HUDEP-2 (cell line): ENCODE data around the gene AIRE.

ENCODE experiments used
- DNase-seq, 76 experiments: peaks; one replicate each; lab custom pipeline; 2025; ENCODE audit not compliant: unreplicated experiment in 76 of 76; lab: John Stamatoyannopoulos, UW

Gene AIRE

GRCh38 chr21:44322621-44323325, 37.1 kb downstream of the AIRE start:
- DNase-seq = no peak

GRCh38 chr21:44323591-44323990, 37.9 kb downstream of the AIRE start:
- no peak for DNase-seq

GRCh38 chr21:44324106-44324853, 38.6 kb downstream of the AIRE start:
- DNase-seq = no peak

DNA sequence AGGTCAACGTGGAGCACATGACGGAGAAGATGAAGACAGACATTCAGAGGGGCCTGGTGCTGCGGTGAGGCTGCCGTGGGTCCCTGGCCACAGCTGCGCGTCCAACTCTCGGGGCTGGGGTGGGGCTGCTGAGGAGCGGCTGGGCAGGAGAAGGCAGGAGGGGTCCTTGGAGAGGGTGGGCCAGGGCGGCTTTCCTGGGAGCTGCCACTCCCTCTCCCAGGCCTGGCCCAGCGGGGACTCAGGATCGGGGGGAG, 39.1 kb downstream of the AIRE start:
- DNase-seq = no peak

DNA sequence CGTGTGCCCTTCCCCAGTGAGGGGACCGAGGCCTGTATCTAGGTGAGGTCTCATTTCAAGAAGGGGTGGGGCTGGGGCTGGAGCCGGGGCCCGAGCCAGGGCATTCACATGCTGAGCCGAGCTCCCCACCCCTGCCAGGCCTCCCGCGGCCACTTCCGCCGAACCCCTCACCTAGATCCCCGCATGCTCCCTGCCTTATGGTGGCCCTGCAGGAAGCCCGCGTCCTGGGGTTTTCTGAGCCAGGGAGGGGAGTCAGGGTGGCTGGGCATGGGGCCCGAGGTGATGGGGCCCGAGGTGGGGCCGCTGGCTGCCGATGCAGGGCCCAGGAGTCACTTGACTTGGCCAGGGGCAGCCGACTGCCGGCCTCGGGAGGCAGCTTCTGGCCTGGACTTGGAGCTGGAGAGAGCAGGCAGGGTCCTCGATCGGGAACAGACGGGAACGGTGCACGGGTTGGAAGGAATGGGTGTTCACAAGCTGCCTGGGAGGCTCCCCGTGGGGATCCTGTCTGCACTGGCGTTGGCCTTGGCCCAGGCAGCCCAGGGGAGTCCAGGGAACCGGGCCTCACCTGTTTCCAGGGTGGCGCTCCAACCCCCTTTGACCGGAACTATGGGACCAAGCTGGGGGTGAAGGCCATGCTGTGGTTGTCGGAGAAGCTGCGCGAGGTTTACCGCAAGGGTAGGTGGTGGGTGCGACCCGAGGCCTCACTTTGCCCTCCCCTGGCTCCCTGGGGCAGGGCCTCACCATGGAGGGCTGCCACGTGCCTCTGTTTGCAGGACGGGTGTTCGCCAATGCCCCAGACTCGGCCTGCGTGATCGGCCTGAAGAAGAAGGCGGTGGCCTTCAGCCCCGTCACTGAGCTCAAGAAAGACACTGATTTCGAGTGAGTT, 40.0 kb downstream of the AIRE start:
- DNase-seq = no peak

DNA sequence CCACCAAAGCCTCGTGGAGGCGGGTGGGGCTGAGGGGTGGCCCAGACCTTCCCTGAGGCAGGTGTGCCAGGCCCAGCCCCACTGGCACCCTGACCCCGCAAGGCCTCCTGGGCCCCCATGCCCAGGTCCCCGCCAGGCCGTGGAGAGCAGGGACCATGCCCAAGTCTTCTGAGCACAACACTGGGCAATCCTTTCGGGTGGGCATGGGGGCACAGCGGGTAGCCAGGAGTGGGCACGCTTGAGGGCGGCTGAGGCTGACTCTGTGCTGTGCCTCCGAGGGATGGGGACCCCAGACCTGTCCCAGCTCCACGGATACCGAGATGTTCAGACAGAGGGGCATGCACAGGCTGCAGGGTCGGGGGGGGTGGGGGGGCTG, 40.6 kb downstream of the AIRE start:
- no peak for DNase-seq

GRCh38 chr21:44326716-44327602, 41.3 kb downstream of the AIRE start:
- DNase-seq = no peak

DNA sequence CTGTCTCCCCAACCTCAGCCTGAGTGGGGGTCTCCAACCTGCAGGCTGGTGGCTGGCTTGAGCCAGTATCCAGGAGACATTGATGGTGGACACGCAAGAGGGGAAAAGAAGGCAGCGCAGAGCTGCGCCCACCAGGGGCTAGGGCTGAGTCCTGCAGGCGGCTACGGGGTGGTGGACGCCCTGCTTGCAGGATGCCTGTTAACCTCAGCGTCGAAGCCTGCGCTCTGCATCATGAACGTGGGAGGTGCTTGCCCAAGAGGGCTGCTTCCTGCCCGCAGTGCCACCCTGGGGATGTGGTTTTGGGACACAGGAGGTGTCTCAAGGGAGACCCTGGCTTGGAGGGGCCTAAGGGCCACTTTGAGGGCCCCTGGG, 41.9 kb downstream of the AIRE start:
- no peak for DNase-seq

DNA sequence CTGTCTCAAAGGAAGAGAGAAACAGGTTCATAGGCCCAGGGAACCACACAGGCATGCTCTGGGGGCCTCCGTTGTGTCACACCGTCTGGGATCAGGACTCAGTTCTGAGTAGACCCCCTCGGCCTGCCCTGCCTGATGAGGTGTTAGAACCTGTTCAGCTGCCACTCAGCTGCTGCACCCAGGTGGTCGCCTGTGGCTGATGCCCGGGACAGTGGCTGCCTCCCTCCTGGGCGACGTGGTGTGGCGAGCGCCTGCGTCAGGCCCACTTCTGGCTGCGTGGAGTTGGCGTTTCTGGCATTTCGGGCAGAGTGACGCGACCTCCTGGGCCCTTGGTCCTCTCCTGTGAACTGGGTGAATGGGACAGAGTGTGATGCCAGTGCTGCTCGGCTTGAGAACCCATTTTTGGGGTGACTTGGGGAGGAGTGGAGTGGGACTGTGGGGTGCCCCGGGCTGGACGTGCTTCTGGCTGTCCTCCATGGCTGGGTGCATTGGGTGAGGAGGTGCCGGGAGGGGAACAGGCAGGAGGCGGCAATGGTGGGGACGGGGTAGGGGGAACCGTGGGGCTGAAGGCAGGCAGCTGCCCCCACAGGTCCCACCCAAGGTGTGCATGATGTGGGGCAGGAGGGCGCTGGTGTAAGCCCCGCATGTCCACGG, 42.7 kb downstream of the AIRE start:
- no peak for DNase-seq

DNA sequence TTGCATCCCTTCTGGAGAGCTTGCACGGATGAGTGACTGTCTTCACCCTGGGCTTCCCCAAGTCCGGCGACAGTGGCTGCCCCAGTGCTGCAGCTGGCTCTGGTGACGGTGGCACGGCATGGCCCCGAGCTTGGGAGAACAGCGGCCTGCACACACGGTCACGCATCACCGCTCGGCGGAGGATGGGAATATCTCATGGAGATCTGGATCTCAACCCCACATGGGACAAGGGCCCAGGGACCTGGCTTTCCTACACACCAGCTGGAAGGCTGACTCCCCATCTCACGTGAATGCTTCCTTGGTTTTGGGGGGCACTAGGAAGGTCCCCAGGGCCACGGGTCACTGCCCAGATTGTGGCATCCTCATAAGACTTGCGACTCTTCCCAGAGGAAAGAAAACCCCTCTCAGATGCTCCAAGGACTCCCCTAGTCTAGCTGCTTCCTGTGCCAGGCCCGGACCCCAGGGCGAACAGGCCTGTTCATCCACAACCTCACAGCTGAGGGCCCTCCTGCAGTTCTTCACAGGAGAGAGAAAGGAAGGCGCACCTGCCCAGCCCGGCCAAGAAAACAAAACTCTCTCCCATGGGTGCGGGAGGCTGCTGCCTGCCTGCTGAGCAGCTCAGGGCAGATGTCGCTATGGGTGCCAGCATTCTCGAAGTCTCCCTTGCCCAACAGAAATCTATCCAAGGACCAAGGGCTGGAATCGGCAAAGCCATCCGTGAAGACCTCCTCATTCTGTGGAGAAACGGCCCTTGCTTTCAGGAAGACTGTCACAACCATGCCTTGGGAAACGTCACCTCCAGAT, 43.6 kb downstream of the AIRE start:
- no peak for DNase-seq

DNA sequence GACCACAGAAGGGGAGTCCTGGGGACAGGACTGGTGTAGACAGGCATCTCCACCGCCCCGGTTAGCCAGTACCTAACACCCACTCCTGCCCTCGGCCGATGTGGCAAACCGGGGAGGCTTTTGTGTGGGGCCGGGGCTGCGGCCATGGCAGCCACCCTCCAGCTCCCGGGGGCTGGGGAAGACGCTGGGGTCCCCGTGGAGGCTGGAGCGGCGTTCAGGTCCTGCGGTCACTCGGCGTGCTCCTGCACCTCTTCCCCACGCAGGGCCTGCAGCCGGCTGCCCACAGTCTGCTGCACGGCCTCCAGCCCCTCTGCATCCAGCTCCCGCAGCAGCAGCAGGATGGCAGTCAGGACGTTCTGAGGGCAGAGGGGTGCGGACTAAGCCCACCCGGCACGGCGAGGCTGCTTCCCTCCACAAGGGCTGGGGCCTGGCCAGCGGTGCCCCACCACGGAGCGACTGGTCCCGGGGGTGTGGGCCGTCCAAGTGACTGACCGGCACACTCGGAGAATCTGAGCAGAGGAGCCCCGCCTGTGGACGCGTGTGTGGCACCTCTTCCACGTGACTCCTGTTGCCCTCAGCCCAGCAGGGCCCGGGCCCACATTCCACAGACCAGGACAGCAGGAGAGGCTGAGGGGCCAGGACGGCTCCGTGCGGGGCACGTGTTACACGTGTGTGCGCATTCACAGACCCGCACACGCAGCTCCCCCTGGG, 44.5 kb downstream of the AIRE start:
- no peak for DNase-seq

DNA sequence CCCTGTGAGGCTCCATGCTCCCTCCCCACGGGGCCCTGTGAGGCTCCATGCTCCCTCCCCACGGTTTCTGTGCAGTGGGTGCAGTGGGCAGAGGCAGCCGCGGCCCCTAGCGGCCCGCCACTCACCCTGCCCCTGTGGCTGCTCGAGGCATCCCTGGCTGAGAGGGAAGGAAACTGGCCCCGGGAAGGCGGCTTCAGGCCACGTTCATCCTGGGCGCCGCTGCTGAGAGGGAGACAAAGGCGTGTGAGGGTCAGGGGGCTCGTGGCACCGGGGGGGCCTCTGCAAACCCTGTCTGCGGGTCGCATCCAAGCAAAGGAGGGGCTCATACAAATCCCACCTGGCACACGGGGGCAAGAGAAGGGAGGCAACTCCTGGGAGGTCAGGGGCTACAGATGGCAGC, 45.0 kb downstream of the AIRE start:
- no peak for DNase-seq

- DNase-seq = no peak
Observed at GRCh38 chr21:44331209-44331608, 45.5 kb downstream of the AIRE start.

- no peak for DNase-seq
Observed at GRCh38 chr21:44331650-44332307, 46.1 kb downstream of the AIRE start.

DNA sequence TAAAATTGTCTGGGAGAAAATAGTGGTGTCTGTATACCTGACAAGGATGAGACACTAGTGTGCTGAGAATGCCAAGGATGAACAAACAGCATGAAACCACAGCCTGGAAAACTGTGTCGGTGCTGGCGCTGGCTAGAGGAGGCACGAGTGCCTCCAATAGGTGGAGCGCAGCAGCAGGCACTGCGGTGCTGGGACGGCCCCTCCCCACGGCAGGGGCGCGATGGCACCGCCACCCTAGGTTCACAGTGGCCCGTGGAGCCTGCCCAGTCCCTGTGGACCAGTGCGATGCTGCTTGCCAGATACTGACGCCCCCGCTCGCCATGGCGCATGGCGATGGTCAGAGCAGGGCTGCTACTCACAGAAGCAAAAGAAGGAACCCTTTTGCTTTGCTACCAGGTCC, 46.7 kb downstream of the AIRE start:
- no peak for DNase-seq

DNA sequence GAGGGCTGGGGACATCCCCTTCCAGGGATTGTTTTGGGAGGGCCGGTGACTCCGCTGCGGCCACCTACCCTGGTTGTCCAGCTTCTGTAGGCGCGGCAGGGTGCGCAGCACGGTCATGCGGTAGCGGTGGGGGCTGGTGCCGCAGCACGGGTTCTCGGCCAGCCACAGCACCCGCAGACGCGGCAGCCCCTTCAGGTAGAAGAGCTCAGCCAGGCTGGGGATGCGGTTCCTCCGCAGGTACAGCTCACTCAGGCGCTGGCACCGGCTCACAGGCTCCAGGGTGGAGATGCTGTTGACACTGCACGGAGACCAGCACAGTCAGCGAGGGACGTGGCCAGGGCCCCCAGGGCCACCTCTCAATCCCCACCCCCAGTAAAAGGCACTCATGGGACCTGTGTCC, 47.3 kb downstream of the AIRE start:
- DNase-seq = no peak

DNA sequence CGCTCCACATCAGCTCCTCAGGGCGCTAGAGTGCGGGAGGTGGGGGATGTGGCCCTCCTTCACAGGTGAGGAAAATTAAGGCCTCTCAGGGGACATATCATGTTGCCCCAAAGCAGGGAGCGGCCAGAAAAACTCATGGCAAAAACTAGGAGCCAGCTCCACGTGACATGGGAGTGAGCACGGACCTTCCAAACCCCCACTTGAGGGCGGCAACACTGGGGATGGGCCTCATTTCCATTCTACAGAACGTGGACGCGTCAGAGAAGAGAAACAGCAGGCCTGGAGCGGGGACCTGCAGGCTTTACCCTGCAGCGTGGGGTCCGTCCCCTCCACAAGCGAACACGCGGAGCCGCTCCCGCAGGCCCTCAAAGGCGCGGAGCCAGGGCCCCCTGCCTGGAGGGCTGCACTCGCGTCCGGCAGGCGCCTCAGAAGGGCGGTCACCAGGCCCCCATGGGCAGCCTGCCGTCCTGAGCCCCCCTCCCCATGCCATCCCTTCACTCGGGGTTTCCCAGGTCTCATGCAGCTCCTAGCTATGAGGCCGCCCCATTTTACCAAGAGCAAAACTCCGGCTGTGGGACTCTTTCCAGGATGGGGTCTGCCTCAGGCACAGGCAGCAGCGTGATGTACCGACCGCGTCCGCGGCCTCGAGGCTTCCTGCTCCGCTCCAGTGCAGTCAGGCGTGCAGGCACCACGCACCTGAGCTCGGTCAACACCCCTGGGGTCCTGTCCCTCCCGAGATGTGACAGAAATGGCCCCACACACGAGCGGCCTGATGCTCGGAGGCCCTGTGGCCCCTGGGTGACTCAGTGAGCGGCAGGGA, 48.0 kb downstream of the AIRE start:
- no peak for DNase-seq
